ENCODE results near the gene BBS2. TPM values are rescaled to one million over a fixed set of nuclear protein-coding genes. Genes with fewer than 3 reads are reported as not detected.

Gene BBS2
- total RNA-seq, 1 donor from 2014 or later: 29.4 TPM

- Histone ChIP-seq H3K27ac (no peak overlapping the region), H3K9me3 (no peaks in the 10 kb centered on the region), H3K27me3 (no peaks in the 10 kb centered on the region), H3K4me3 (no peak overlapping the region), H3K36me3 (no peaks in the 10 kb centered on the region), H3K4me1 (peaks cover 0 to 28% of the 10 kb centered on the region in 2 donors)
- TF ChIP-seq CTCF (IDR thresholded peaks at IDR 0.05): no peak
- DNase-seq (ENCODE audit: low spot score in 2 of 2): no peak
- intact Hi-C loops (cut with DNase I): loop anchor here (2.0 to 5.0 kb wide), 2 partner anchors 84 to 125 kb away; no protein-coding TSS in a partner anchor
These were observed 2.6 kb downstream of the BBS2 start for GRCh38 chr16:56517206-56517605.

- intact Hi-C loops (cut with DNase I): loop anchor here (2.0 to 5.0 kb wide), 2 partner anchors 85 to 127 kb away; no protein-coding TSS in a partner anchor
- H3K4me3 ChIP-seq: no peak overlapping the region
- H3K36me3 ChIP-seq: peaks cover under 1 to 6% of the 10 kb centered on the region in 2 donors
- peak overlapping the region in 1 of 2 donors; percentile 31 for H3K27ac ChIP-seq
- H3K9me3 ChIP-seq: no peaks in the 10 kb centered on the region
- H3K27me3 ChIP-seq: no peaks in the 10 kb centered on the region
- no peak for DNase-seq (ENCODE audit: low spot score in 2 of 2)
- H3K4me1 ChIP-seq: peaks cover 0 to 28% of the 10 kb centered on the region in 2 donors
- no peak for TF ChIP-seq CTCF (IDR thresholded peaks at IDR 0.05)
These were observed 4.2 kb downstream of the BBS2 start for GRCh38 chr16:56515665-56516064.

- Histone ChIP-seq H3K4me3 (no peak overlapping the region), H3K27me3 (no peaks in the 10 kb centered on the region), H3K9me3 (no peaks in the 10 kb centered on the region), H3K27ac (no peak overlapping the region), H3K36me3 (peaks cover 8 to 14% of the 10 kb centered on the region in 2 donors), H3K4me1 (peaks cover 0 to 23% of the 10 kb centered on the region in 2 donors)
- no peak for TF ChIP-seq CTCF (IDR thresholded peaks at IDR 0.05)
- DNase-seq (ENCODE audit: low spot score in 2 of 2): no peak
- intact Hi-C loops (cut with DNase I): loop anchor here (5.0 kb wide), 1 partner anchor 127 kb away; no protein-coding TSS in a partner anchor
These were observed 5.0 kb downstream of the BBS2 start for GRCh38 chr16:56514845-56515244.

- Histone ChIP-seq H3K4me3 (no peak overlapping the region), H3K4me1 (peaks cover 0 to 23% of the 10 kb centered on the region in 2 donors), H3K36me3 (peaks cover 17 to 23% of the 10 kb centered on the region in 2 donors), H3K27me3 (no peaks in the 10 kb centered on the region), H3K9me3 (no peaks in the 10 kb centered on the region), H3K27ac (no peak overlapping the region)
- TF ChIP-seq CTCF (IDR thresholded peaks at IDR 0.05): peak; percentile 40 to 61 (median 51)
- DNase-seq (ENCODE audit: low spot score in 2 of 2): peak in 1 of 2 donors; percentile 70
- intact Hi-C loops (cut with DNase I): no loop called here
These were observed 5.9 kb downstream of the BBS2 start for GRCh38 chr16:56513972-56514371.

- peaks cover 19 to 32% of the 10 kb centered on the region in 2 donors for H3K36me3 ChIP-seq
- no peak for TF ChIP-seq CTCF (IDR thresholded peaks at IDR 0.05)
- no peak overlapping the region for H3K27ac ChIP-seq
- no peak for DNase-seq (ENCODE audit: low spot score in 2 of 2)
- intact Hi-C loops (cut with DNase I): no loop called here
- no peaks in the 10 kb centered on the region for H3K27me3 ChIP-seq
- peaks cover 0 to 14% of the 10 kb centered on the region in 2 donors for H3K4me1 ChIP-seq
- no peaks in the 10 kb centered on the region for H3K9me3 ChIP-seq
- H3K4me3 ChIP-seq: no peak overlapping the region
These were observed 6.7 kb downstream of the BBS2 start for GRCh38 chr16:56513091-56513490.

GRCh38 chr16:56512025-56512424 is 7.8 kb downstream of the BBS2 start:
- no peak overlapping the region for H3K4me3 ChIP-seq
- intact Hi-C loops (cut with DNase I): no loop called here
- H3K27ac ChIP-seq: no peak overlapping the region
- TF ChIP-seq CTCF (IDR thresholded peaks at IDR 0.05): no peak
- no peaks in the 10 kb centered on the region for H3K27me3 ChIP-seq
- no peak for DNase-seq (ENCODE audit: low spot score in 2 of 2)
- H3K9me3 ChIP-seq: no peaks in the 10 kb centered on the region
- peaks cover 0 to 6% of the 10 kb centered on the region in 2 donors for H3K4me1 ChIP-seq
- H3K36me3 ChIP-seq: peaks cover 23 to 39% of the 10 kb centered on the region in 2 donors
